Upper lobe of left lung (tissue), 4 donors: Measurements from ENCODE around the gene GPR173.

Source experiments
- CTCF ChIP-seq, 6 experiments: fragments of 450-650 bp in 4 of 6; fragments of 200-600 bp in 2 of 6; sonication (generic) in 2 of 6; IDR thresholded peaks; one replicate each; pipeline ENCODE4 v1.5.1; 2016 to 2019; ENCODE audit warnings: antibody characterized with exemption in 6 of 6
- POLR2A ChIP-seq, 4 donors: fragments of 450-650 bp; IDR thresholded peaks; one replicate each; pipeline ENCODE4 v1.5.1; 2016 to 2017; ENCODE audit warnings: antibody characterized with exemption in 4 of 4, mild to moderate bottlenecking in 2 of 4

DNA sequence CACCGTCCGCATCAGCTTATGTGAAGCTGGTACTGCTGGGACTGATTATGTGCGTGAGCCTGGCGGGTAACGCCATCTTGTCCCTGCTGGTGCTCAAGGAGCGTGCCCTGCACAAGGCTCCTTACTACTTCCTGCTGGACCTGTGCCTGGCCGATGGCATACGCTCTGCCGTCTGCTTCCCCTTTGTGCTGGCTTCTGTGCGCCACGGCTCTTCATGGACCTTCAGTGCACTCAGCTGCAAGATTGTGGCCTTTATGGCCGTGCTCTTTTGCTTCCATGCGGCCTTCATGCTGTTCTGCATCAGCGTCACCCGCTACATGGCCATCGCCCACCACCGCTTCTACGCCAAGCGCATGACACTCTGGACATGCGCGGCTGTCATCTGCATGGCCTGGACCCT is 28.1 kb downstream of the GPR173 start:
- TF ChIP-seq POLR2A (IDR thresholded peaks at IDR 0.05) (no peak), CTCF (IDR thresholded peaks at IDR 0.05) (no peak)
